ENCODE measurements around the gene MLXIPL. TPM values are rescaled to one million over a fixed set of nuclear protein-coding genes. Genes with fewer than 3 reads are reported as not detected.
"Not testable (repeated sequence)": the region's sequence is repeated elsewhere in the genome, so short reads cannot be mapped to it uniquely, and the experiment has no call there.

Gene MLXIPL
- total and polyA plus RNA-seq, 2 donors (not counting 3 experiments of a cell fraction or from before 2014, with no cell fraction given) = not detected

GRCh38 chr7:73615886-73616285 is 8.4 kb downstream of the MLXIPL start:
- Histone ChIP-seq H3K4me3 (replicated peaks in 1 of 3; ENCODE audit: insufficient read depth in 1 of 3, low read depth in 1 of 3, low read length in 3 of 3) (no peak overlapping the region), H3K27me3 (ENCODE audit: control insufficient read depth in 2 of 2, insufficient read depth in 2 of 2, low read length in 2 of 2) (peaks cover 0 to 4% of the 10 kb centered on the region in 2 experiments), H3K79me2 (ENCODE audit: control insufficient read depth, insufficient read depth, low read length) (no peaks in the 10 kb centered on the region), H3K9me3 (replicated peaks; ENCODE audit: control insufficient read depth, insufficient read depth, low read length) (no peaks in the 10 kb centered on the region), H3K4me1 (ENCODE audit: control insufficient read depth, extremely low read depth, insufficient read depth, low read length) (peaks cover 4% of the 10 kb centered on the region), H2AFZ (ENCODE audit: low read depth, low read length) (no peak overlapping the region), H3K9ac (replicated peaks; ENCODE audit: extremely low read depth, insufficient read depth, low read length) (no peak overlapping the region), H3K4me2 (ENCODE audit: insufficient read depth, low read length) (no peak overlapping the region), H4K20me1 (replicated peaks; ENCODE audit: control insufficient read depth, extremely low read depth, insufficient read depth, low read length) (no peaks in the 10 kb centered on the region), H3K36me3 (ENCODE audit: control insufficient read depth in 2 of 2, extremely low read depth in 1 of 2, insufficient read depth in 2 of 2, low read length in 2 of 2) (no peaks in the 10 kb centered on the region), H3K9me1 (replicated peaks; ENCODE audit: control insufficient read depth, extremely low read depth, insufficient read depth, low read length) (no peaks in the 10 kb centered on the region), H3K27ac (ENCODE audit: insufficient read depth, low read depth, low read length) (no peak overlapping the region)
- ChIA-PET CTCF (interaction anchor here (0.7 to 15.1 kb wide), 9 partner anchors 9 to 119 kb away, joined by 3 to 270 read pairs (median 5); partner anchors contain the start of genes MLXIPL, STX1A and VPS37D), POLR2A (no interaction called here)
- TF ChIP-seq EZH2 (IDR thresholded peaks at IDR 0.05; ENCODE audit: borderline replicate concordance, low read depth, low read length, severe bottlenecking) (no peak), FOS (IDR thresholded peaks at IDR 0.05; ENCODE audit: borderline replicate concordance, insufficient read depth, low read length) (no peak), GATA2 (IDR thresholded peaks at IDR 0.05; ENCODE audit: insufficient read depth, insufficient read length, low read depth, low read length) (no peak), POLR2A (IDR thresholded peaks at IDR 0.05; ENCODE audit: low read depth, low read length) (no peak), CTCF (IDR thresholded peaks at IDR 0.05; ENCODE audit: extremely low read depth in 1 of 2, insufficient read depth in 1 of 2, low read depth in 1 of 2, low read length in 2 of 2) (no peak), JUN (IDR thresholded peaks at IDR 0.05; ENCODE audit: borderline replicate concordance, insufficient read depth, insufficient read length, low read depth) (no peak), MAX (IDR thresholded peaks at IDR 0.05; ENCODE audit: insufficient read depth, insufficient read length) (no peak), POLR2AphosphoS5 (IDR thresholded peaks at IDR 0.05; ENCODE audit: insufficient read depth, low read depth, low read length) (no peak), MYC (IDR thresholded peaks at IDR 0.05; ENCODE audit: low read depth, low read length) (no peak)
- DNase-seq (ENCODE audit: low read depth, low spot score) = no peak
- BruUV-seq (replicated peaks) = no TSS peak
- no peak for FAIRE-seq
- dilution Hi-C loops (cut with MboI; ENCODE audit: extremely low pct_ligation_motif_present, low sequenced_read_pairs) (no loop called here), intact Hi-C loops (cut with micrococcal nuclease) (no loop called here)

GRCh38 chr7:73614937-73615336 is 9.4 kb downstream of the MLXIPL start:
- H3K36me3 ChIP-seq (ENCODE audit: control insufficient read depth in 2 of 2, extremely low read depth in 1 of 2, insufficient read depth in 2 of 2, low read length in 2 of 2); H3K9ac ChIP-seq (replicated peaks; ENCODE audit: extremely low read depth, insufficient read depth, low read length); H3K9me3 ChIP-seq (replicated peaks; ENCODE audit: control insufficient read depth, insufficient read depth, low read length); H3K27me3 ChIP-seq (ENCODE audit: control insufficient read depth in 2 of 2, insufficient read depth in 2 of 2, low read length in 2 of 2); intact Hi-C loops (cut with micrococcal nuclease); dilution Hi-C loops (cut with MboI; ENCODE audit: extremely low pct_ligation_motif_present, low sequenced_read_pairs); H3K9me1 ChIP-seq (replicated peaks; ENCODE audit: control insufficient read depth, extremely low read depth, insufficient read depth, low read length); FAIRE-seq; BruUV-seq (replicated peaks); H2AFZ ChIP-seq (ENCODE audit: low read depth, low read length); DNase-seq (ENCODE audit: low read depth, low spot score); POLR2A ChIA-PET; H3K27ac ChIP-seq (ENCODE audit: insufficient read depth, low read depth, low read length); H3K79me2 ChIP-seq (ENCODE audit: control insufficient read depth, insufficient read depth, low read length); H4K20me1 ChIP-seq (replicated peaks; ENCODE audit: control insufficient read depth, extremely low read depth, insufficient read depth, low read length); H3K4me1 ChIP-seq (ENCODE audit: control insufficient read depth, extremely low read depth, insufficient read depth, low read length); H3K4me2 ChIP-seq (ENCODE audit: insufficient read depth, low read length); H3K4me3 ChIP-seq (replicated peaks in 1 of 3; ENCODE audit: insufficient read depth in 1 of 3, low read depth in 1 of 3, low read length in 3 of 3): not testable (repeated sequence)
- CTCF ChIA-PET = interaction anchor here (0.7 to 15.1 kb wide), 6 partner anchors 8 to 108 kb away, joined by 3 to 270 read pairs (median 10); partner anchors contain the start of genes MLXIPL, STX1A and VPS37D

All from endothelial cell of umbilical vein (primary cell).